PC-3 (cell line): Measurements from ENCODE around the gene ACADL.

Source experiments
- EZH2 ChIP-seq: fragments of 300-600 bp; sonication (generic); IDR thresholded peaks from one replicate; pipeline ENCODE4 v1.6.1; 2017; ENCODE audit warnings: antibody characterized with exemption, mild to moderate bottlenecking, low read length; ENCODE audit not compliant: unreplicated experiment
- EZH2phosphoT487 ChIP-seq: fragments of 300-600 bp; sonication (generic); IDR thresholded peaks from 2 replicates; pipeline ENCODE4 v1.6.1; 2018; ENCODE audit warnings: mild to moderate bottlenecking, antibody characterized with exemption, low read length, borderline replicate concordance
- TF ChIP-seq, protein P1 (sequence below): fragments of 300-600 bp; sonication (generic); conservative IDR thresholded peaks from 2 replicates; pipeline ENCODE4 v1.5.1; 2017; ENCODE audit warnings: antibody characterized with exemption, low read depth, mild to moderate bottlenecking, low read length

DNA sequence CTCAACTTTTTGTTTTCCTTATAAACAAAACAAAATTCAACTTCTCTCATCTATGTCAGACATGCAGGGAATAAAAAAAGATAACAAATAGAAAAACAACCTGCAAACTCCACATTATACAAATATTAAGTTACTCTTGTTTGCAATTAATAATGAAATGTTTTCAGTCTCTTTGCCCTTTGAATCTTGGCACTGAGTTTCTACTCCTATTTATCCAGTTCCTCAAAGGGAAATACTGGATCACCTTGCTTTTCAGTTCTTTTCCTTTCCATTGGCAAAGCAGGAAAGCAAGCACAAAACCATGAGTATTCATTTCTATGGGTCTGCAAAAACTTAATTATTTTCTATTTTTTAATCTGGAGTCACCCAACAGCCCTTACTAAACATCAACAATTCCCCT is 77.6 kb downstream of the ACADL start:
- TF ChIP-seq, protein P1, sequence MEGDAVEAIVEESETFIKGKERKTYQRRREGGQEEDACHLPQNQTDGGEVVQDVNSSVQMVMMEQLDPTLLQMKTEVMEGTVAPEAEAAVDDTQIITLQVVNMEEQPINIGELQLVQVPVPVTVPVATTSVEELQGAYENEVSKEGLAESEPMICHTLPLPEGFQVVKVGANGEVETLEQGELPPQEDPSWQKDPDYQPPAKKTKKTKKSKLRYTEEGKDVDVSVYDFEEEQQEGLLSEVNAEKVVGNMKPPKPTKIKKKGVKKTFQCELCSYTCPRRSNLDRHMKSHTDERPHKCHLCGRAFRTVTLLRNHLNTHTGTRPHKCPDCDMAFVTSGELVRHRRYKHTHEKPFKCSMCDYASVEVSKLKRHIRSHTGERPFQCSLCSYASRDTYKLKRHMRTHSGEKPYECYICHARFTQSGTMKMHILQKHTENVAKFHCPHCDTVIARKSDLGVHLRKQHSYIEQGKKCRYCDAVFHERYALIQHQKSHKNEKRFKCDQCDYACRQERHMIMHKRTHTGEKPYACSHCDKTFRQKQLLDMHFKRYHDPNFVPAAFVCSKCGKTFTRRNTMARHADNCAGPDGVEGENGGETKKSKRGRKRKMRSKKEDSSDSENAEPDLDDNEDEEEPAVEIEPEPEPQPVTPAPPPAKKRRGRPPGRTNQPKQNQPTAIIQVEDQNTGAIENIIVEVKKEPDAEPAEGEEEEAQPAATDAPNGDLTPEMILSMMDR: no peak
- TF ChIP-seq EZH2 (no peak), EZH2phosphoT487 (no peak)
